ENCODE data around the gene CFDP1. TPM values are rescaled to one million over a fixed set of nuclear protein-coding genes. Genes with fewer than 3 reads are reported as not detected.

The CFDP1 gene
- total and polyA plus RNA-seq, 2 of the 13 experiments (the other 11 are each of a cell fraction or from before 2014, with no cell fraction given) = 78.6 to 153 TPM

- TF ChIP-seq ETS1 (CRISPR knock-in tag; IDR thresholded peaks at IDR 0.05) (no peak), NRL (CRISPR knock-in tag; IDR thresholded peaks at IDR 0.05; ENCODE audit: borderline replicate concordance) (no peak), PAX8 (CRISPR knock-in tag; IDR thresholded peaks at IDR 0.05; ENCODE audit: borderline replicate concordance) (no peak), KDM5B (CRISPR knock-in tag; IDR thresholded peaks at IDR 0.05; ENCODE audit: borderline replicate concordance) (no peak), ZNF230 (CRISPR knock-in tag; IDR thresholded peaks at IDR 0.05) (no peak), NR2F2 (IDR thresholded peaks at IDR 0.05; ENCODE audit: borderline replicate concordance, low read depth) (peak; percentile 79; the same call in 1 of the 2 replicates), ZNF367 (CRISPR knock-in tag; IDR thresholded peaks at IDR 0.05; ENCODE audit: borderline replicate concordance) (no peak), BCLAF1 (IDR thresholded peaks at IDR 0.05) (no peak), THAP11 (CRISPR knock-in tag; IDR thresholded peaks at IDR 0.05) (peak; percentile 76), ZSCAN12 (CRISPR knock-in tag; IDR thresholded peaks at IDR 0.05) (no peak), ZNF839 (CRISPR knock-in tag; IDR thresholded peaks at IDR 0.05; ENCODE audit: borderline replicate concordance) (no peak), ZFP36L1 (CRISPR knock-in tag; IDR thresholded peaks at IDR 0.05) (no peak), ZBTB21 (CRISPR knock-in tag; IDR thresholded peaks at IDR 0.05) (peak; percentile 63; the same call in 1 of the 2 replicates), ZNF124 (CRISPR knock-in tag; IDR thresholded peaks at IDR 0.05) (peak; percentile 83; the same call in 1 of the 2 replicates), ZNF781 (CRISPR knock-in tag; IDR thresholded peaks at IDR 0.05; ENCODE audit: borderline replicate concordance, not compliant biosample characterization) (no peak), HDAC1 (CRISPR knock-in tag; IDR thresholded peaks at IDR 0.05) (peak; percentile 70; the same call in 1 of the 2 replicates), GTF3A (CRISPR knock-in tag; conservative IDR thresholded peaks at IDR 0.05) (0 out of 2 replicates have a peak, but pooled peaks have one; percentile 18), RFX5 (IDR thresholded peaks at IDR 0.05; ENCODE audit: low read depth, low read length) (no peak), MAZ (IDR thresholded peaks at IDR 0.05; ENCODE audit: borderline replicate concordance, low read depth, low read length) (no peak), MAZ (CRISPR knock-in tag; IDR thresholded peaks at IDR 0.05; ENCODE audit: low read depth) (no peak), REL (CRISPR knock-in tag; conservative IDR thresholded peaks at IDR 0.05) (no peak), ZFP82 (CRISPR knock-in tag; IDR thresholded peaks at IDR 0.05; ENCODE audit: borderline replicate concordance) (no peak), ZSCAN31 (CRISPR knock-in tag; IDR thresholded peaks at IDR 0.05; ENCODE audit: low read depth) (no peak), BHLHE40 (IDR thresholded peaks at IDR 0.05; ENCODE audit: low read length) (peak; percentile 81), ZUFSP (CRISPR knock-in tag; IDR thresholded peaks at IDR 0.05; ENCODE audit: borderline replicate concordance) (no peak), NBN (conservative IDR thresholded peaks at IDR 0.05) (no peak)
These were observed 123.3 kb downstream of the CFDP1 start (continued) for GRCh38 chr16:75309899-75310430.

Measured in HepG2 (cell line).